ENCODE measurements around the gene RNF217. TPM values are rescaled to one million over a fixed set of nuclear protein-coding genes. Genes with fewer than 3 reads are reported as not detected.
"Not testable (repeated sequence)": the region's sequence is repeated elsewhere in the genome, so short reads cannot be mapped to it uniquely, and the experiment has no call there.

Gene RNF217
- total RNA-seq, 1 donor from 2014 or later, result 1.8 TPM

- intact Hi-C loops (cut with micrococcal nuclease), result no loop called here
- no peaks in the 10 kb centered on the region for H3K36me3 Mint-ChIP-seq (ENCODE audit: low read depth)
Measured at GRCh38 chr6:124953808-124954207, 8.4 kb upstream of the RNF217 start.

GRCh38 chr6:124955108-124955856, 7.0 kb upstream of the RNF217 start:
- no peak overlapping the region for H3K27ac Mint-ChIP-seq
- no peaks in the 10 kb centered on the region for H3K9me3 Mint-ChIP-seq
- H3K27me3 Mint-ChIP-seq (ENCODE audit: insufficient read depth), result peaks cover 22% of the 10 kb centered on the region
- no peaks in the 10 kb centered on the region for H3K4me1 Mint-ChIP-seq (ENCODE audit: low read depth)
- intact Hi-C loops (cut with micrococcal nuclease), result no loop called here
- H3K4me3 Mint-ChIP-seq, result no peak overlapping the region
- no peak for DNase-seq (ENCODE audit: low spot score)
- H3K36me3 Mint-ChIP-seq (ENCODE audit: low read depth), result no peaks in the 10 kb centered on the region

More at GRCh38 chr6:124953808-124954207, 8.4 kb upstream of the RNF217 start:
- no peak for DNase-seq (ENCODE audit: low spot score)
- Mint-ChIP-seq H3K27me3 (ENCODE audit: insufficient read depth) (peaks cover 13% of the 10 kb centered on the region), H3K4me1 (ENCODE audit: low read depth) (no peaks in the 10 kb centered on the region), H3K27ac (no peak overlapping the region), H3K9me3 (no peaks in the 10 kb centered on the region), H3K4me3 (no peak overlapping the region)

GRCh38 chr6:124956018-124956417, 6.2 kb upstream of the RNF217 start:
- Mint-ChIP-seq H3K27ac (no peak overlapping the region), H3K4me3 (no peak overlapping the region), H3K36me3 (ENCODE audit: low read depth) (no peaks in the 10 kb centered on the region), H3K27me3 (ENCODE audit: insufficient read depth) (peaks cover 25% of the 10 kb centered on the region), H3K4me1 (ENCODE audit: low read depth) (no peaks in the 10 kb centered on the region), H3K9me3 (no peaks in the 10 kb centered on the region)
- intact Hi-C loops (cut with micrococcal nuclease), result no loop called here
- no peak for DNase-seq (ENCODE audit: low spot score)

- no peak overlapping the region for H3K4me3 Mint-ChIP-seq
- peaks cover under 1% of the 10 kb centered on the region for H3K4me1 Mint-ChIP-seq (ENCODE audit: low read depth)
- intact Hi-C loops (cut with micrococcal nuclease), result no loop called here
- no peak for DNase-seq (ENCODE audit: low spot score)
- H3K36me3 Mint-ChIP-seq (ENCODE audit: low read depth), result no peaks in the 10 kb centered on the region
- peaks cover 32% of the 10 kb centered on the region for H3K27me3 Mint-ChIP-seq (ENCODE audit: insufficient read depth)
- H3K9me3 Mint-ChIP-seq, result no peaks in the 10 kb centered on the region
- no peak overlapping the region for H3K27ac Mint-ChIP-seq
Measured at GRCh38 chr6:124958149-124958548, 4.1 kb upstream of the RNF217 start.

- Mint-ChIP-seq H3K36me3 (ENCODE audit: low read depth) (no peaks in the 10 kb centered on the region), H3K27ac (no peak overlapping the region), H3K27me3 (ENCODE audit: insufficient read depth) (peaks cover 36% of the 10 kb centered on the region), H3K4me3 (no peak overlapping the region), H3K9me3 (no peaks in the 10 kb centered on the region), H3K4me1 (ENCODE audit: low read depth) (peaks cover 8% of the 10 kb centered on the region)
- no peak for DNase-seq (ENCODE audit: low spot score)
- intact Hi-C loops (cut with micrococcal nuclease), result no loop called here
Measured at GRCh38 chr6:124958759-124959354, 3.4 kb upstream of the RNF217 start.

- H3K36me3 Mint-ChIP-seq (ENCODE audit: low read depth), result no peaks in the 10 kb centered on the region
Measured at GRCh38 chr6:124960757-124961463, 1.3 kb upstream of the RNF217 start.

GRCh38 chr6:124961464-124961776, 817 bp upstream of the RNF217 start:
- intact Hi-C loops (cut with micrococcal nuclease), result no loop called here
- Mint-ChIP-seq H3K4me1 (ENCODE audit: low read depth) (peaks cover 16% of the 10 kb centered on the region), H3K27me3 (ENCODE audit: insufficient read depth) (peaks cover 47% of the 10 kb centered on the region), H3K36me3 (ENCODE audit: low read depth) (no peaks in the 10 kb centered on the region), H3K4me3 (peak overlapping the region; percentile 83), H3K27ac (peak overlapping the region; percentile 49), H3K9me3 (no peaks in the 10 kb centered on the region)
- DNase-seq (ENCODE audit: low spot score), result no peak

More at GRCh38 chr6:124960757-124961463, 1.3 kb upstream of the RNF217 start:
- no peak for DNase-seq (ENCODE audit: low spot score)
- Mint-ChIP-seq H3K4me3 (peak overlapping the region; percentile 83), H3K4me1 (ENCODE audit: low read depth) (peaks cover 16% of the 10 kb centered on the region), H3K27ac (no peak overlapping the region), H3K27me3 (ENCODE audit: insufficient read depth) (peaks cover 47% of the 10 kb centered on the region), H3K9me3 (no peaks in the 10 kb centered on the region)
- intact Hi-C loops (cut with micrococcal nuclease), result no loop called here

GRCh38 chr6:124962639-124963415, 590 bp downstream of the RNF217 start:
- no peaks in the 10 kb centered on the region for H3K9me3 Mint-ChIP-seq
- DNase-seq (ENCODE audit: low spot score), result no peak
- no peaks in the 10 kb centered on the region for H3K36me3 Mint-ChIP-seq (ENCODE audit: low read depth)
- H3K27ac Mint-ChIP-seq, result peak overlapping the region; percentile 18
- intact Hi-C loops (cut with micrococcal nuclease), result no loop called here
- peak overlapping the region; percentile 78 for H3K4me3 Mint-ChIP-seq
- peaks cover 48% of the 10 kb centered on the region for H3K27me3 Mint-ChIP-seq (ENCODE audit: insufficient read depth)
- H3K4me1 Mint-ChIP-seq (ENCODE audit: low read depth), result peaks cover 16% of the 10 kb centered on the region

GRCh38 chr6:124963416-124963785, 1.2 kb downstream of the RNF217 start:
- Mint-ChIP-seq H3K9me3 (no peaks in the 10 kb centered on the region), H3K27ac (peak overlapping the region; percentile 18), H3K4me1 (ENCODE audit: low read depth) (peaks cover 16% of the 10 kb centered on the region), H3K36me3 (ENCODE audit: low read depth) (no peaks in the 10 kb centered on the region), H3K4me3 (peak overlapping the region; percentile 78), H3K27me3 (ENCODE audit: insufficient read depth) (peaks cover 45% of the 10 kb centered on the region)
- intact Hi-C loops (cut with micrococcal nuclease), result no loop called here
- DNase-seq (ENCODE audit: low spot score), result no peak

GRCh38 chr6:124963831-124964763, 1.9 kb downstream of the RNF217 start:
- H3K4me3 Mint-ChIP-seq, result peak overlapping the region; percentile 78
- no peak overlapping the region for H3K27ac Mint-ChIP-seq
- H3K36me3 Mint-ChIP-seq (ENCODE audit: low read depth), result no peaks in the 10 kb centered on the region
- no peak for DNase-seq (ENCODE audit: low spot score)
- H3K27me3 Mint-ChIP-seq (ENCODE audit: insufficient read depth), result peaks cover 43% of the 10 kb centered on the region
- peaks cover 16% of the 10 kb centered on the region for H3K4me1 Mint-ChIP-seq (ENCODE audit: low read depth)
- intact Hi-C loops (cut with micrococcal nuclease), result no loop called here
- H3K9me3 Mint-ChIP-seq, result no peaks in the 10 kb centered on the region

- peaks cover 38% of the 10 kb centered on the region for H3K27me3 Mint-ChIP-seq (ENCODE audit: insufficient read depth)
- no peaks in the 10 kb centered on the region for H3K36me3 Mint-ChIP-seq (ENCODE audit: low read depth)
- H3K27ac Mint-ChIP-seq, result no peak overlapping the region
- intact Hi-C loops (cut with micrococcal nuclease), result no loop called here
- H3K4me3 Mint-ChIP-seq, result no peak overlapping the region
- no peaks in the 10 kb centered on the region for H3K9me3 Mint-ChIP-seq
- H3K4me1 Mint-ChIP-seq (ENCODE audit: low read depth), result peaks cover 16% of the 10 kb centered on the region
- DNase-seq (ENCODE audit: low spot score), result no peak
Measured at GRCh38 chr6:124964764-124965105, 2.5 kb downstream of the RNF217 start.

- H3K4me3 Mint-ChIP-seq; H3K27ac Mint-ChIP-seq; DNase-seq (ENCODE audit: low spot score); H3K9me3 Mint-ChIP-seq; H3K36me3 Mint-ChIP-seq (ENCODE audit: low read depth); intact Hi-C loops (cut with micrococcal nuclease): not testable (repeated sequence)
- H3K27me3 Mint-ChIP-seq (ENCODE audit: insufficient read depth), result peaks cover 33% of the 10 kb centered on the region
- H3K4me1 Mint-ChIP-seq (ENCODE audit: low read depth), result peaks cover 16% of the 10 kb centered on the region
Measured at GRCh38 chr6:124965424-124965850, 3.2 kb downstream of the RNF217 start.
